GM12891 (cell line): ENCODE results near the gene FOXL3.
"Not testable (repeated sequence)": the region's sequence is repeated elsewhere in the genome, so short reads cannot be mapped to it uniquely, and the experiment has no call there.

ENCODE experiments used
- DNase-seq: peaks from one replicate; pipeline ENCODE4 v3.0.0; 2011; ENCODE audit warnings: low spot score; ENCODE audit not compliant: insufficient read length
- FAIRE-seq: peaks from 2 replicates; lab custom pipeline; 2011; peaks lifted over from hg19 to GRCh38; lab: Jason Lieb, UNC
- PAX5 ChIP-seq: IDR thresholded peaks from 2 replicates; pipeline ENCODE4 v1.6.1; 2011; ENCODE audit warnings: low read length, moderate library complexity, mild to moderate bottlenecking; ENCODE audit not compliant: insufficient read depth, severe bottlenecking
- POLR2A ChIP-seq: IDR thresholded peaks from 2 replicates; pipeline ENCODE4 v1.6.1; 2011; ENCODE audit warnings: low read depth, low read length, control low read depth
- POLR2AphosphoS5 ChIP-seq: IDR thresholded peaks from 2 replicates; pipeline ENCODE4 v1.6.1; 2011; ENCODE audit warnings: low read depth, low read length, control low read depth
- POU2F2 ChIP-seq: IDR thresholded peaks from 2 replicates; pipeline ENCODE4 v1.6.1; 2011; ENCODE audit warnings: low read depth, mild to moderate bottlenecking, control low read depth, low read length, moderate library complexity
- SPI1 ChIP-seq: IDR thresholded peaks from 2 replicates; pipeline ENCODE4 v1.6.1; 2011; ENCODE audit warnings: low read depth, low read length, control low read depth
- TAF1 ChIP-seq: IDR thresholded peaks from 2 replicates; pipeline ENCODE4 v1.6.1; 2011; ENCODE audit warnings: low read depth, low read length, control low read depth

Gene FOXL3

DNA sequence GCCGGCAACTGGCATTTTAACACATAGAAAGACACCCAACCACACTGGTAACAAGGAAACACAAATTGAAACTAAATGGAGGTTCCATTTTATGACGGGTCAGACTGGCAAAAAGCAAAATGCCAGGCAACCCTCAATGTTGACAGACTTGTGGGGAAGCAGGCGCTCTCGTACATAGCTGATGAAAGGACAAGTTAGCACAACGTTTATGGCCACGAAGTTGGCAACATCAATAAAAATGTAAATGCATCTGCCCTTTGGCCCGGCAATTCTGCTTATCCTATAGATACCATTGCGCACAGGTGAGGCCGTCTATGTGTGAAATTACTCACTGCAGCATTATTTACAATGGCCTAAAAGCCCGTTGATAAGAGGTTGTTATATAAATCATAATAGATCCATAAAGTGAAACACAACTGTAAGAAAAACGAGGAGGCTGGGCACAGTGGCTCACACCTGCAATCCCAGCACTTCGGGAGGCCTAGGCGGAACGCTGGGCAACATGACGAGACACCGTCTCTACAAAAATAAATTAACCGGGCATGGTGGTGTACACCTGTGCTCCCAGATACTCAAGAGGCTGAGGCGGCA lies 39.8 kb downstream of the FOXL3 start:
- no peak for FAIRE-seq
- no peak for DNase-seq
- no peak for TF ChIP-seq PAX5
- TF ChIP-seq POU2F2, result no peak
- TF ChIP-seq TAF1, result no peak
- TF ChIP-seq POLR2A, result no peak
- no peak for TF ChIP-seq POLR2AphosphoS5
- no peak for TF ChIP-seq SPI1

DNA sequence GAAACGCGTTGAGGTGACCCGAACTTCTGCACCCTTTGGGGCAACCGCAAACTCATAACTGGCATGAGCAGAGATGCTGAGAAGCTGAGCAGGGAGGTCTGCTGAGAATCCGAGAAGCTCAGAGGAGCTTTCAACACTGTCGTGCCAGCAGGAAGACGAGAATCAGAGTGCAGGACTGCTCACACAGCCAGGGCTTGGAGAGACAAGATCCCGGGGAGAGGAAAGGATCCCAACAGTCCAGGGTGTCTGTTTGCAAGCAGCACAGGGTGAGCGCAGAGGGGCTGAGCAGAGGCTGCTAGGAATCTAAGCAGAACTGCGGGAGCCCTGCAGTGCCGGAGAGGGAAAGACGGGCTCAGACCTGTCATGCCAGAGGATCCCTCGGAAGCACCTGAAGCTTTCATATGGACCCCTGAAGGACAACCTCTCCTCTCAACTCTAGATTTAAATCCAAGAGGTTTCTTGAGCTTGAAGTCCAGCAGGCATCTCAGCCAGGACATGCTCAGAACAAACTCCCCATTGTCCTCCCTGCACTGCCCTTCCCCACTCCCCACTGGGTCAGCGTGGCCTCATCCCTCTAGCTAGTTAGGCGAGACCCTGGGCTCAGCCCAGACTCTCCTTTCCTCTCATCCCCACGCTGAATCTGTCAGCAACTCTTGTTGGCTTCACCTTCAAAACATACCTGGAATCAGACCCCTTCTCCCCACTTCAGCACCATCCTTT lies 40.7 kb downstream of the FOXL3 start:
- DNase-seq, result no peak
- no peak for FAIRE-seq
- TF ChIP-seq POLR2A, result no peak
- TF ChIP-seq POU2F2, result no peak
- no peak for TF ChIP-seq POLR2AphosphoS5
- no peak for TF ChIP-seq SPI1
- no peak for TF ChIP-seq TAF1
- TF ChIP-seq PAX5, result no peak

DNA sequence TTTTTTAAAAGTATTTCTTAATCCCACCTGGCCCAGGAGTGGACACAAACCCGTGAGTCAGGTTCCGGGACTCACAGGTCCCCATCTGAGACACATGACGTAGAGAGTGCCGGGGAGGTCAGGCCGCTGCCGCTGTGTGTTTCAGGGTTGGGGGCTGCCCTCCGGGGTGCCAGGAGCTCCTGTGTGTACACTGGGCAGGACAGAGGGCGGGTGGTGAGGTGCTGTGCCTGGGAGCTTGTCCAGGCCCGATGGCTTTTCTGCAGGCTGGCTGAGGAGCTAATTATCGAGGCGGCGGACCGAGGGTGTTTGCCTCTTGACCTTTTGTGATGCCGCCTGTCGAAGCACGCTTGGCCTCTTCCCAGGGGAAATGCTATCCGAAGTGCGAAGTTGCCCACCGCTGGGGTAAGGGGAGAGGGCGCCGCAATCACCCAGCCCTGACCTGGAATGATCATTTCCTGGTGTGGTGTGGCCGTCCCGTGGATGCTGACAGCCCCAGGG lies 42.1 kb downstream of the FOXL3 start:
- FAIRE-seq, result no peak
- no peak for DNase-seq
- TF ChIP-seq POU2F2 (no peak), PAX5 (no peak), POLR2AphosphoS5 (no peak), TAF1 (no peak), POLR2A (no peak), SPI1 (no peak)

DNA sequence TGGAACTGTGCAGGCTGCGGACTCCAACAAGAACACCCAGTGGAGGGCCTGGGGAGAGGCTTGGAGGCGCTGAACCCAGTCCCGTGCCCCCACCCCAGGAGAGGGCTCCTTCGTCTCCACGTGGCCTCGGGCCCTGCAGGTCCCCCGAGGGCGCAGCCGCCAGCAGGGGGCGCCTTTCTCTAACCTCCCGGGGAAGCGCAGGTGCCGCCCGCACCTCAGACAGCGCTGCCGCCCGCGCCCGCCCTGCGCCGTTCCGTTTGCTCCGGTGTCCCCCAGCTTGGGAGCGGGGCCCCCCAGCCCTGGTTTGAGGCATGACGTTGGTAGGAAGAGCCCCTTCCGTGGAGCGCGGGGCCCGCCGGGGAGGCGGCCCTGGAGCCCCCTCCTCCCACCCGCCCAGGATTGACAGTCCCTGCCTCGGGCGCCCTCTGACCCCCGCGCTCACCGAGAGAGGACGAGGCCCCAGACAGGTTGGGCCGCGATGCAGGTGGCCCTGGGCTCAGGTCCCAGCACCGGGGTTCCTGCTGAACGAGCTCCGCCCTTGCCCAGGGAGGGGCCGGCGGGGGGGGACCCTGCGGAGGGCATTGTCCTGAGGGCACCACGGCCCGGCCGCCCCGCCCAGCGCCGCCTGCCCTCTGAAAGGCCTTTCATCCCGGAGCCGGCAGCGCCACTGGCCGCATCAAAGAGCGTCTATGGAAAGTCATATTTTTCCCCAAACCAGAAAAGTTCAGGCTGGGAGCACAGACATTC lies 42.8 kb downstream of the FOXL3 start:
- peak; percentile 82 for DNase-seq
- TF ChIP-seq POU2F2 (no peak), POLR2A (no peak), PAX5 (no peak), TAF1 (no peak), SPI1 (no peak), POLR2AphosphoS5 (no peak)
- FAIRE-seq, result no peak

DNA sequence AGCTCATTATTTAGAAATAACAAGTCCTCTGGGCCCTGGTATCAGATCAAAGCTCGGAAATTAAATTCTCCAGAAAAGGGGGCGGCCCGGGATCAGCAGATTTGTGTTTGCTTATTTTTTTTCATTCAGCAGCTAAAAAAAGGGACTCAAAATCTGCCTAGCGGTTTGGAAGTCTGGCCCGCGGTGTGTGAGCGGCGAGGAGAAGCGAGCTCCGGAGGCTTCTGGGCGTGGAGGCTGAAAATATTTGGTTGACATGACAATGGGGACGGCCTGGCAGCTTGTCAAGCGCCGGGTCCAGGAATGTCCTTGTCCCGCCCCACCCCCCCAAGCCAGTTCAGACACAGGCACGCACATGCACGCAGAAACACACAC lies 43.4 kb downstream of the FOXL3 start:
- no peak for DNase-seq
- no peak for FAIRE-seq
- no peak for TF ChIP-seq POU2F2
- no peak for TF ChIP-seq PAX5
- no peak for TF ChIP-seq TAF1
- no peak for TF ChIP-seq POLR2A
- TF ChIP-seq SPI1, result no peak
- TF ChIP-seq POLR2AphosphoS5, result no peak

DNA sequence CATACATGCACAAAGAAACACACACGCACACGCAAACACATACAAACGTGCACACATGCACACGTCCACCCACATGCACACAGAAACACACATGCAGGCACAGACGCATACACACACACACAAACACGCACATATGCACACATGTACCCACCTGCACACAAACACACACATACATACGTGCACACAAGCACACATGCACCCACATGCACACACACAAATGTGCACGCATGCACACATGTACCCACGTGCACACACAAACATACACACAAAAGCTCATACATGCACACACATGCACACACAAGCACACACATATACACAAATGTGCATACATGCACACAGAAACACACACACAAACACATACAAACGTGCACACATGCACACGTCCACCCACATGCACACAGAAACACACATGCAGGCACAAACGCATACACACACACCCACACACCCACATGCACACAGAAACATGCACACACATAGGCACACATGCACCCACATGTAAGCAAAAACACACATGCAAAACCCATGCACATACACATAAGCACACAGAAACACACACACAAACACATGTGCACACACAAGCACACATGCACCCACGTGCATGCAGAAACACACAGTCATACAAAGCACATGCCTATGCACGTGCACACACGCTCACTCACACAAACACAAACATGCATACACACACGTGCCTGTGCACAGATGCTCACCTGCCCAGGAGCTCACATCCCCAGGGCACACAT lies 44.8 kb downstream of the FOXL3 start:
- DNase-seq, result no peak
- peak; percentile 75 for FAIRE-seq
- no peak for TF ChIP-seq TAF1
- no peak for TF ChIP-seq POLR2A
- TF ChIP-seq SPI1, result no peak
- no peak for TF ChIP-seq PAX5
- TF ChIP-seq POU2F2, result no peak
- TF ChIP-seq POLR2AphosphoS5, result no peak

DNA sequence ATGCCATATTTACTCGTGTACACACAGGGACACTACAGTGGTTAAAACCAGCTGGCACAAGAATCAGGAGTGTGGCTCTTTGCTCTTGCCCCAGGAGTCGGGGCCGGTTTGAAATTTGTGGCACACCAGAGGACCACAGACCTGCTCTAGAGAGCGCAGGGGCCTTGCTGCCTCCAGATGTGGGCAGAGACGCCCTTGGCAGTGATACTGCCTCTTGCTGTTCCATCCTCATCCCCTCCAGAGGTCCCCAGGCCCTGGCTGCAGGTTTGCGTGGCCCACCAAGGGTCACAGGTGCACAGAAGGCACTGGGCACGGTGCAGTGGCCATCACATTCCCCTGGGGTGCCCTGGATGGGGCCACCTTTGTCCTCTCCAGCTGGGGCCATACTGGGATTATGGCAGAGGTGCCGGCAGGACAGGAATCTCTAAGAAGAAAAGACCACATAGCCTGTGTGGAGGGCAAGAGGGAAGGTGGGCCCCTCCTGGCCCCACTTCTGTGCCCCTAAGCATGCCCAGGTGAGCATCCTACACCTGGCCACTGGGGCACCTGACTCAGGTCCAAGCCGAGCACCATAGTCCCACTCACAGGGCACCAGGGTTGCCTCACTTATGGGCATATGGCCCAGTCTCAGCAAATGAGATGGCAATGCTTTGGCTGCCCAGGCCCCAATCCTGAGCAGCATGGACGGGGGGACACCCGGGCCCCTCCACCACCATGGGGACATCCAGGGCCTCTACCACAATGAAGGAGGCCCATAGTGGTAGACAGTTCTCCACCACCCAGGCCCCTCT lies 45.6 kb downstream of the FOXL3 start:
- FAIRE-seq (no peak), DNase-seq (no peak)
- no peak for TF ChIP-seq PAX5
- no peak for TF ChIP-seq TAF1
- no peak for TF ChIP-seq SPI1
- no peak for TF ChIP-seq POLR2A
- no peak for TF ChIP-seq POU2F2
- TF ChIP-seq POLR2AphosphoS5, result no peak

DNA sequence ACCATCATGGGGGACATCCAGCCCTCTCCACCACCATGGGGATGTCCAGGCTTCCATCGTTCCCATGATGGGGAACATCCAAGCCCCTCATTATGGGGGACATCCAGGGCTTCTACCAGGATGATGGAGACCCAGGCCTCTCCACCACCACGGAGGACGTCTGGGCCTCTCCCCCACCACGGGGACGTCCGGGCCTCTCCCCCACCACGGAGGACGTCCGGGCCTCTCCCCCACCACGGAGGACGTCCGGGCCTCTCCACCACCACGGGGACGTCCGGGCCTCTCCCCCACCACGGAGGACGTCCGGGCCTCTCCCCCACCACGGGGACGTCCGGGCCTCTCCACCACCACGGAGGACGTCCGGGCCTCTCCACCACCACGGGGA lies 46.2 kb downstream of the FOXL3 start:
- FAIRE-seq, DNase-seq: not testable (repeated sequence)
